Hematopoietic multipotent progenitor cell treated with erythropoietin and hydrocortisone succinate and interleukin-3 and kit ligand, for 15 days (in vitro differentiated cells): Measurements from ENCODE around the gene KCNAB2.

Source experiments
- DNase-seq: peaks from one replicate; pipeline ENCODE4 v3.0.0-alpha.2; 2015; ENCODE audit warnings: low spot score

KCNAB2 gene

DNA sequence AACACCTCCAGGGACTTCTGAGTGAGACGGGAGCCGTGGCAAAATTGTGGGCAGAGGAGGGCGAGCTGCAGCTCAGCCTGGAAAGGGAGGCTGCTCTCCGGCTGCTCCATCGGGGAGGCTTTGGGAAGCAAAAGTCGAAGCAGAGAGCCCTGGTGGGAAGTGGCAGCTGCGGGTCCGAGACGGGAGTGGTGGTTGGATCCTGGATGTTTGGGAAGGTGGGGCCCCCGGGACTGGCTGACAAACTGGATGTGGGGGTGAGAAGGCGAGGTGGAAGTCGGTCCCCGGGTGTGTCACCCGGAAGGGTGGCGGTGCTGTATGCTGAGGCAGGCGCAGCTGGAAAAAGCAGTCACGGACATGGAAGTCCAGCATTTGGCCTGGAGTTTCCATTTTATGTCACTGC, 52.1 kb downstream of the KCNAB2 start:
- no peak for DNase-seq

DNA sequence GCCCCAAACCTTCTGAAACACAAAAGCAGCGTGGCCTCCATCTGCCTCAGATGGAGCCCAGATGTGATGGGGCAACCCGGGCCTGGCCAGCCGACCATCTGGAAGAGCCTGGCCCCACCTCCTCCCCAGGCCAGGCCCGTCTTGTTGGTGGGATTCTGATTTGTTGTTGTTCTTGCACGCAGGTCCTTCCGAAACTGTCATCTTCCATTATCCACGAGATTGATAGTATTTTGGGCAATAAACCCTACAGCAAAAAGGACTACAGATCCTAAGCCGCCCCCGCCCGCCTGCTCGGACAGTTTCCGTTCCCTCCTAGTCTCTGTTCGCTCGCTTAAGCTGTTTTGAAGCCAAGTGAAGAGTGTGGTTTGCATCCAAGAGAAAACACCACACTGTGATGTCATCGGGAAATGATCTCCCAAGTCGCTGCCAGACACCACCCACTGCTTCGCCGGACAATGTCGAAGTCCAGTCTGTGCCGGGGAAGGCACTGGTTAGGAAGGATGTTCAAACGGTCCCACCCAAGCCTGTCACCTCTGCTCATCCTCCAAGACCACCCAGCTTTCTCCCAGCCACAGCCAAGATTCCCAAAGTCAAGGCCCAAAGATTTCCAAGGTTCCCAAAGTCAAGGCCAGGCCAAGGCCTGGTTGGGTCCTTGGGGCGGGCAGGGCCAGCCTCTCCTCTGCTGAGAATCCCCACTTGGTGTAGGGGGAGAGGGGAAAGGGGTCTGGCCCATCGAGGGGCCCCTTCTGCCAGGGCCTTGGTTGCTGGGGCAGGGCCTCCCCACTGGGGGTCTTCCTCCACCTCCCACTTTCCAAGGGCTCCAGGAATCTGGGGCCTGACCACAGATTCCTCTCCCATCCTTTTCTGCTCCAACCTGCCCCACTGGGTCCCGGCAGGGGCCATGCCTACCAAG, 52.9 kb downstream of the KCNAB2 start:
- no peak for DNase-seq

DNA sequence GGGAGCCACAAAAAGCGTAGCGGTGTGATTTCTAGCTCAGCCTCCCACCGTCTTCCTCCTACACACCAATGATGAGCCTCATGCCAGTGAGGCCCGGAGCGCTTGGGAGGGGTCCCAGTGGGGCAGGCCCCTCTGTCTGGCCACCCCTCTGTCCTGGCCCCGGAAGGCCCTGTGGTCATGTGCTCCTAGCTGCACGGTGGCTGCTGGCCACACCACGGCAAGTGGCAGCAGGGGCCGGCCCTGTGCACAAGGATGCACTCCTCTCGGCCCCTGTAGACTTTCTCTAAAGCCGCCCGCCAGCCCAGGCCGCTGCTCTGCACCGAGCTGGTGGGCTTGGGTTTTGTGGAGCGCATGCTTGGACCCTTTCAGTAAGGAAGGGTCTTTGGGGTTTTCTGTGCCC, 53.6 kb downstream of the KCNAB2 start:
- DNase-seq, result no peak

DNA sequence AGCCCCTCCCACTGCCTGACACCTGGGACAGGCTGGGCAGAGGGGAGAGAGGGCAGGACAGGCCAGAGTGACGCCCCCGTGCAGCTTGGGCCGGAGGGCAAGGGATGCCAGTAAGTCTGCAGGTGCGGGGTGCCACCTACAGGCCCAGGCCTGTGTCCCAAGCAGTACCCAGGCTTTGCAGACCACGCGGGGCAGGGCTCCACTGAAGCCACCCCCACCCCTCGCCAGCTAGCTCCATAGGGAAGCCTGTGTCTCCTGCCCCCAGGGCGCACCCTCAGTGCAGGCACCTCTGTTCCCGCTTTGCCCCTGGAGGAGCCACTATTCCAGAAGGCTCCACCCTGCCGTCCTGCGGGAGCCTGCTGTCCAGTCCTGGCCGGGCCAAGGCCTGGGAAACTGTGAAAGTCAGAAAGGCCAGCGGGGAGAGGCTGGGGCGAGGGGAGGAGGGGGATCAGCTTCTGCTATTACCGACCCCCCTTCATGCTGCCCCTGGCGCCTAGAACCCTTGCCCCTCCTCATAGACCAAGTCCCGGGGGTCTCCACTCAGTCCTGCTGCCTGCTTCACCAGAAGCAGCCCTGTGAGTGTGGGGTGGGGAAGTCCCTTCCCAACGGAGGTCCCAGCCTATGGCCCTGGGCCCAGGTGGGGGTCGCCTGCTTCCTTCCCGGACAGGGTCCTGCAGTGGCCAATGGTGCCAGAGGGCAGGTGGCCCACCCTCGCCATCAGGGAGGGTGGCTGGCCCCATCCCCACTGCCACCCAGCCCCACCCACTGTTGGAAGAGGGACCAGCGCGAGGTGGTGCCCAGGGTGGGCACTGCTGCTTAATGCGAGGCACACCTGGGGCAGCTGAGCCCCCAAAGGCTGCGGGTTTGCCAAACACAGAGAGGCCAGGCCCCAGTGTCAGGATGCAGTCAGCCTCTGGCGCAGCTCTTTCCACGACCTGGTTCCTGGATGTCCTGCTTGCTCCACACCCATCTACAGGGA, 54.4 kb downstream of the KCNAB2 start:
- DNase-seq, result no peak

DNA sequence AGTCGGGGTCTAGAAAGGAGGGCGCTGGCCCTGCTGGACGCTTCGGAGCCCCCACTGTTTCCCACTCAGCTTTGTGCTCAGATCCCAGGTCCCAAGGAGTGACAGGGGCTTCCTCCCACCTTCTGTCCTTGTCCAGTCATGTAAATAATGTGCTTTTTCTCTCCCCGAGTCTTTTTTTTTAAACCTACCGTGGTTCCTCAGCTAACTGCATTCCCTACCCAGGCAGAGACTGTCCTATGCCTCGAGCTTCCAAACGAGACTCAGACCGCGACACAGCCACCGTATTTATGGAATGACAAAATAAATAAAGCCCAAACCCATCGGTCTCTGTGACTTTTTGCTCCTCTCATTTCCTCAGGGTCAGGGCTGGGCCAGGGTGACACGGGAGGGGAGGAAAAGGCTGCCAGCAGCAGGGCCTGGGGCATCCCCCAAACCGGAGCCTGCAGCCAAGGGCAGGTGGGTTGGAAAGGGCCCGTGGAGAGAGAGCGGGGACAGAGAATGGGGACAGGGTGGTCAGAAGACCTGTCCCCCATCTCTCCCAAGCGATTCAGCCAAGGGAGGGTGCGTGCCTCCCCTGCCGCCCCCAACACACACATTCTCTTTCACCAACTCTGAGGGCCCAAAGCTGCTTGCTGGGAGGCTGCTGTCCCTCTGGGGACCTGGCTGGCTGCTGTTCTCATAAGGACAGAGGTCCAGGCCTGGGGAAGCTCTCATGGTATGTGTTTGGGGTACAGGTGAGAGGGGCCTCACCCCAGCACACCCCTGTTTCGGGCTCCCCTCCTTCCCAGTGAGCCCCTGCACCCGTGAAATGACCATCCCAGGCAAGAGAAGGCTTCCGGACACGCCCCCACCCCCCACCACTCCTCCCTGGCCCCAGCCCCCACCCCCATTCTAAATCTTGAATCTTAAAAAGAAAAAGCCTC, 55.4 kb downstream of the KCNAB2 start:
- no peak for DNase-seq

DNA sequence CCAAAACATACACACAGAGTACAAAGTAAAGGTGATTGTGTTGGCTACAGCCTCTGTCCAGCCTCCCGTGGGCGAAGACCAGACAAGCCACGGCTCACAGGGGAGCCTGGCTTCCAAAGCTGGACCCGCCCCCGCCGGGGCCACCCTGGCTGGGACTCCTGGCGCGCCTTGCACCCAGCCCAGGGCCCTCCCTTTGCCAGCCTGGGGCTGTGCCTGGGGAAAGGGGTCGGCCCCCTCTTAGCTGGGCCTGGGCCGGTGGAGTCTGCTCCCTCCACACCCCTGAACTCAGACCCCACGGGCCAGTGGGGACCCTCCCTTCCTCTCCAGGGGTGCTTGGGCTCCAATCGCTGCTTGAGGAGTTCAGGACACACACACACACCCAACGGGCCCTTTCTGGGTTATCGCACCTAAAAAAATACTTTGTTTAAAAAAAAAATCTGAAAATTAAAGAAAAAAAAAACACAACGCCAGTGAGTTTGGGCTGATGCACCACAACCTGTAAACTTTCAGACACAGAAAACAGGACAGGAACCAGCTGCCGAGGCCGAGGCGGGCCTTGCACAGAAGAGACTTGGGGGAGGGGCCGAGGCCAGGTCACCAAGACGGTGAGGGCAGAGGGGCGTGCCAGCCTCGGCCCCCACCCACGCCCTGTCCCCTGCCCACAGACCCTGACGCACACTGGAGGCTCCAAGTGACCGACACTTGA, 56.3 kb downstream of the KCNAB2 start:
- DNase-seq, result no peak

DNA sequence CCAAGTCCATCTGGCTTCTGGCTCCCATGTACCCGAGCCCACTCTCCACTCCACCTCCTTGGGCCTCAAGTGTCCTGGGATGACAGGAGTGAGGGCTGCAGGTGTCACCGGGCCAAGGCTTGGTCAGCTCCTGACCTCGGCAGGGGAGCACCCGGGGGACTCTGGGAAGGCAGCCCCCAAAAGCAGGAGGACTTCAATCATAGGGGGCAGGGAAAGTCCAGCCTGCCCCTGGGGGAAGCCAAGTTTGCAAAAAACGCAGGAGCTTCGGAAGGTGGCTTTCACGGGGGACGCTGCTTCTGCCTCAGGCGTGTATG, 56.8 kb downstream of the KCNAB2 start:
- no peak for DNase-seq

DNA sequence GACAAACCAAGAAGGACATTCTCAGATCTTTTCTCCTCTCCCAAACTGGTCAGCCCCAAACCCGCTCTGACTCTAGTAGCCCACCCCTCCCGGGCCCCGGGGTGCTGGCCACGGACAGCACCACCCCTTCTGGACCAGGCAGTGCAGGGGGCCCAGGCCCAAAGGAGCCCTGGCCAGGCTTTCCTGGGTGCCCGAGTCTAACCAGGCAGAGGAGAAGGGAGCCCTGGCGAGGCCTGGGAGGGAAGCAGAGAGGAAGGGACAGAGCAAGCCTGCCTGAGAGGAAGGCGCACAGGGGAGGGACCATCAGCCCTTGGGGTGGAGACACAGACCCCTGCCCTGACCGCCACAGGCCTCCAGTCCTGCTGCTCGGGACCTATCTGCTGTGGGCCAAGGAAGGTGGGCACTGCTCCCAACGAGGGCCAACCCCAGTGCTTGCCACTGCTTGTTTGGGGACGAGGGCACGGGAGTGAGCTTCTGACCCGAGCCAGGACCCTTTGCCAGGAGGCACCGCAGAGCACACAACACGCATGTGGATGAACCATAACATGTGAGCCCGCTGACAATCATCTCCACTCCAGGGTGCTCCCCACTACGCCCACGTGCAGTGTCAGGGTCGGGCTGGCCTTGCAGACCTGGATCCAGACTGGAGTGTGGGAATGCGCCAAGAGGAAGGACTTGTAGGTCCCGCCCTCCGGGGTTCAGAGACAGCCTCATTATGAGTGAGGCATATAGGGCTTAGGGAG, 57.6 kb downstream of the KCNAB2 start:
- no peak for DNase-seq

DNA sequence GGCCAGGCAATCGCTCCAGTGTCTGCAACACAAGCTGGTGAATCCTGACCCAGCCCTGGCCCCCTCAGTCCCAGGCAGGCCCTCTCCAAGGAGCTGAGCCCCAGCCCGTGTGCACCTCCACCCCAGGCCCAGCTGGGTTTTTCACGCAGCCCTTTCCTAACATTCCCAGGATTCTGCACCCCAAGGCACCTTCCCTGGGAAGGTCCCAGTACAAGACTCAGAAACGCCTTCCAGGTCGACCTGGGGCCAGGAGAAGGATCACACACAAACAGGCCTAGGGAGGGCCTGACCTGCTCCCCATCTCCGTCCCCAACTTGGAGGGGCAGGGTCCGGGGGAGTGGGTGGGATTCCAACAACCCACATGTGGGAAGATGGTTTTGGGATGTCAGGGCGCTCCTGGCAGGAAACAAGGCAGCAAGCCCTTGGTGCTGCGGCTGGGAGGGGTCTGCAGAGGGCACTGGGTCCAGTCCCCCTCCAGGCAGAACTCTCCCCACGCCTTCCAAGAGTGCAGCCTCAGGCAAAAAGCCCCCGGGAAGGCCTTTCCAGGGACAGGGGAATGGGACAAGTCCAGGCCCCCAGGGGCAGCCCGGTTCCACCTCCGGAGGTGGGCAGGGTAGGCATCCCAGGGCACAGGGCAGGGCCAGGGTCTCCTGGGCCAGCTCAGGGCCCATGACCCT, 58.3 kb downstream of the KCNAB2 start:
- DNase-seq, result no peak

DNA sequence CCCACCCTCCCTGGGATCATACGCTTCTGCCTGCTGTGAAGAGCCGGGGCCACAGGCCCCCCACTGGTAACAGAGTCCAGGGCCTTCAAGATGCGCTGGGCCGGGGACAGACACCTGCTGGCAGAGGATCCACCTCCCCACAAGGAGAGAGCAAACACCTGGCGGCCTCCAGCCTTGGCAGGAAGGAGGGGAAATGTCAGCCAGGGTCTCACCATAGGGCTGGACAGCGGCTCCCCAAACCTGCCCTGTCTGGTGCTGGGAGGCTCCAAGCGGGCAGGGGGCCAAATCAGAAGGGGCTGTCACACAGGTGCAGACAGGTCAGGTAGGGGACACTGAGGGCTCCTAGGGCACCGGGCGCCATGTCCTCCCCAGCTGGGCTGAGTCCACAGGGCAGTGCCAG, 58.9 kb downstream of the KCNAB2 start:
- no peak for DNase-seq

DNA sequence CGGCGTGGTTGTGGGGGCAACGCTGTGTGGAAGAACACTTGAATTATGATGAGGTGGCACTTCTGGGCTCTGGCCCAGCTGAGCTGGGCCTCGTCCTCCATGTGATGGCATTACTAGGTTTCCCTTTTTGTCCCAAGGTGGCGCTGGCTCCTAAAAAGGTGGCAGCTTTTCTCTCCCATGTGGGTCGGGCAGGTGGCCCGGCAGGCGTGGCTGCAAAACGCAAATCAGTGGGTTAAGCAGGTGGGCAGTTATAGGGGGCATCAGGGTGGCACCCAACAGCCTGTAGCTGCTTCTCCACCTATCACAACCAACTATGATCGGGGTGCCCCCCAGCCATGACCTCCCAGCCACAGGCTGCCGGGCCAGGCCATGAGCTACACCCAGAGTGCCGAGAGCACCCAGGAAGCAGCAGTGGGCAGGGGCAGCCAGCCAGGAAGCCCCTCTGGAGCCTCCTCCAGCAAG, 59.6 kb downstream of the KCNAB2 start:
- DNase-seq, result no peak

DNA sequence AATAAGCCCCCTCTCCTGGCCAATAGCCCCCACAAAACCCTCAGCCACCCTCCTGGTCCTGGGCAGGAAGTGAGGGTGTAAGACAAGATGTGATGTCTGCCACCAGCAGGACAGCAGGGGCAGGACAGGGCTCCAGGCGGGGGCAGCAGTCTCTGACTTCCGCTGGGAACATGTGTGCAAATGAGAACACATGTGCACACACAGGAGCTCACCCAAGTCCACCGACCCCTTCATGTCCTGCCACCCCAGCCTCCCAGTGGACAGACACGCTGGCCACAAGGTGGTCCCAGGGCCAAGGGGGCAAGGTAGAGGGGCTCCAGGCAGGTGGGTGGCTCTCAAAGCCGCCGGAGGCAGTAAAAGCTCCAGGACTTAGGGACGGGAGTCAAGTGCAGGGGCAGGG, 60.1 kb downstream of the KCNAB2 start:
- DNase-seq, result no peak

DNA sequence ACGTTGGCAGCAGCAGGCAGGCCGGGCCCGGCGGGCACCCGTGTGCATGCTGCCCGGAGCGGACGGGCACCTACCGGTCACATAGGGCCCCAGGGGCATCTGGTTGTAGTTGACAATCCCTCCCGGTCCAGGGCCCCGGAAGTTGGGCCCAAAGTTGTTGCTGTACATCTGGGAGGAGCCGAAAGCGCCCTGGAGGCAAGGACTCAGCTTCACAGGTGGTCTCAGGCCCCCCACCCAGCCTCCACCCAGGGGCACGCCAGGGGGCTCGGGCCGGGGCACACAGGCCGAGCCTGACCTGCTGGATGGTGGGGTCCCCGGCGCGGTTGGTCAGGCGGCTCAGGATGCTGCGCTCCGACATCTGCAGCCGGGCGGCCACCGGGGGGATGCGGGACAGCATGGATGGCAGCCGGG, 60.6 kb downstream of the KCNAB2 start:
- no peak for DNase-seq

DNA sequence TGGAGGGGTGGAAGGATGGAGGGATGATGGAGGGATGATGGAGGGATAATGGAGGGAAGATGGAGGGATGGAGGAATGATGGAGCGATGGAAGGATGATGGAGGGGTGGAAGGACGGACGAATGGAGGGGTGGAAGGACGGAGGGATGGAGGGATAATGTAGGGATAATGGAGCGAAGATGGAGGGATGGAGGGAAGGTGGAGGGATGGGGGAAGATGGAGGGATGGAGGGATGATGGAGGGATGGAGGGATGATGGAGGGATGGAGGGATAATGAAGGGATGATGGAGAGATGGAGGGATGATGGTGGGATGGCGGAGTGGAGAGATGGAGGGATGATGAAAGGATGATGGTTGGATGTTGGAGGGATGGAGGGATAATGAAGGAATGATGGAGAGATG, 61.3 kb downstream of the KCNAB2 start:
- DNase-seq, result no peak

DNA sequence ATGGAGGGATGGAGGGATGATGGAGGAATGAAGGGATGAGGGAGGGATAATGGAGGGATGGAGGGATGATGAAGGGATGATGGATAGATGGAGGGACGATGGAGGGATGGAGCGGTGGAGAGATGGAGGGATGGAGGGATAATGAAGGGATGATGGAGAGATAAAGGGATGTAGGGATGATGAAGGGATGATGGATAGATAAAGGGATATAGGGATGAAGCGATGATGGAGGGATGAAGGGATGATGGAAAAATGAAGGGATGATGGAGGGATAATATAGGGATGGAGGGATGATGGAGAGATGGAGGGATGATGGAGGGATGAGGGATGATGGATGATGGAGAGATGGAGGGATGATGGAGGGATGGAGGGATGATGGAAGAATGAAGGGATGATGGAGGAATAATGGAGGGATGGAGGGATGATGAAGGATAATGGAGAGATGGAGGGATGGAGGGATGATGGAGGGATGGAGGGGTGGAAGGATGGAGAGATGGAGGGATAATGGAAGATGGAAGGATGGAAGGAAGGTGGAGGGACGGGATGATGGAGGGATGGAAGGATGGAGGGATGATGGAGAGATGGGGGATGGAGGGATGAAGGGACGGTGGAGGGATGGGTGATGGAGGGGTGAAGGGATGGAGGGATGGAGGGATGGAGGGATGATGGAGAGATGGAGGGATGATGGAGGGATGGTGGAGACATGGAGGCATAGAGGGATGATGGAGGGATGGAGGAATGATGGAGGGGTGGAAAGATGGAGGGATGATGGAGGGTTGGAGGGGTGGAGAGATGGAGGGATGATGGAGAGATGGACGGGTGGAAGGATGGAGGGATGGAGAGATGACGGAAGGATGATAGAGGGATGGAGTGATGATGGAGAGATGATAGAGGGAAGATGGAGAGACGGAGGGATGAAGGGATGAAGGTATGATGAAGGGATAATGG, 62.0 kb downstream of the KCNAB2 start:
- no peak for DNase-seq

DNA sequence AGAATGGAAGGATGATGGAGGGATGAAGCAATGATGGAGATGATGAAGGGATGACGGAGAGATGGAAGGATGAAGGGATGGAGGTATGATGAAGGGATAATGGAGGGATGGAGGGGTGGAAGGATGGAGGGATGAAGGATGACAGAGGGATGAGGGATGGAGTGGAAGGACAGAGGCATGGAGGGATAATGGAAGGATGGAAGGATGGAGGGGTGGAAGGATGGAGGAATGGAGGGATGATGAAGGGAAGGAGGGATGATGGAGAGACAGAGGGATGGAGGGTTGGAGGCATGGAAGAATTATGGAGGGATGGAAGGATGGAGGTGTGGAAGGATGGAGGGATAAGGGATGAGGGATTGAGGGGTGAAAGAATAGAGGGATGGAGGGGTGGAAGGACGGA, 62.8 kb downstream of the KCNAB2 start:
- no peak for DNase-seq

DNA sequence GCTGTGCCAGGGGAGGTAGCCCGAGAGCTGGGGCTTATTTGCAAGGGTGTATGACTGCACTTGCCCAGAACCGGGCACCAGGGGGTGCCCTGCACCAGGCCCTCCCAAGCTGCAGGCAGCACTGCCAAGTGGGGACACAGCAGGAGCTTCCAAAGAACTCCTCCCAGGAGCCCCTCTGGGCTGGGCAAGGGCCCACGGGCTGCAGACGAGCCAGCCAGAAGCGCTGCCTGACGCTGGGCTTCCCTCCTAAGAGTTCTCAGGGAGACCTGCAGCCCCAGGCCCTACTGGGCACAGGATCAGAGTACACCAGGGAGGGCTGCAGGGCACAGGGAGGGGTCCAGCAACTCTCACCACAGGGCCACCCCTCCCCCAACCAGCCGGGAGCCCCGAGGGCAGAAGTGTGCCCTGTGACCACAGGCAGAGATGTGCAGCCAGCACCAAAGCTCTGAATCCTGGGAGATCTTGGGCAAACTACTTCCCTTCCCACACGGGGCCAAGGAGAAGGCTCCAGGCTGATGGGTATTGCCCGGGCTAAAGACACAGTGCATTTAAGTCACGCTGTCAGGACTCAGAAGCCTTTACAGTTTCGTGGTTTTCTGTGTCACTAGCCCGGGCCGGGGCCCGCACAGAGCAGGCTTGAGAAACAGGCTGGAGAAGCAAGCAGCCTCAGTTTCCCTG, 63.4 kb downstream of the KCNAB2 start:
- peak; percentile 6 for DNase-seq

DNA sequence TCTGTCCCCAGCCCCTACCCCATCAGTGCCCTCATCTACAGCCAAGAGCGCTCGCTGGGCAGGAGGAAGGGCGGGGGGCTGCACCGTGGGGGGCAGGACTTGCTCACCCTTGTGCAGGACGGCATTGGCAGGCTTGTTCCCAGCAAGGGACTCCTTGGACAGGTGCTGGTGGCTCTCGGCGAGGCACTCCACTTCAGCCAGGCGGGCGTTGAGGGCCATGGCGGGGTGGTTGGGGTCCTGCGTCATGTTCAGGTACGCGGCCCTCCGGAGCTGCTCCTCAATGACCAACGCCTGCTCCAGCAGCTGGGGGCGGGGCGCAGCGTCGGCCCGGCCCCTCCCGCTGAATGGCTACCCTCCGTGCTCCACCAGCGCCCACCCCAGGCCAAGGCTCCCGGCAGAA, 64.0 kb downstream of the KCNAB2 start:
- no peak for DNase-seq
